Adrenal gland (tissue), 5 donors: ENCODE data around the gene RBBP5.

Experiments
- POLR2A ChIP-seq, 2 donors: fragments of 450-650 bp; IDR thresholded peaks; one replicate each; pipeline ENCODE4 v1.6.1; 2017; ENCODE audit warnings: antibody characterized with exemption in 2 of 2, mild to moderate bottlenecking in 2 of 2, moderate library complexity in 1 of 2
- TF ChIP-seq, protein P1 (sequence below), 6 experiments: fragments of 450-650 bp in 4 of 6; fragments of 200-600 bp in 2 of 6; sonication (generic) in 1 of 6; IDR thresholded peaks; 1 replicate in 5 of 6; 2 replicates in 1 of 6; pipeline versions ENCODE4 v1.5.1 to v1.8.0; 2016 to 2021; ENCODE audit warnings: antibody characterized with exemption in 6 of 6, mild to moderate bottlenecking in 2 of 6, moderate library complexity in 1 of 6
- donor health status: DM: no; HTN: no; CAD: no.

DNA sequence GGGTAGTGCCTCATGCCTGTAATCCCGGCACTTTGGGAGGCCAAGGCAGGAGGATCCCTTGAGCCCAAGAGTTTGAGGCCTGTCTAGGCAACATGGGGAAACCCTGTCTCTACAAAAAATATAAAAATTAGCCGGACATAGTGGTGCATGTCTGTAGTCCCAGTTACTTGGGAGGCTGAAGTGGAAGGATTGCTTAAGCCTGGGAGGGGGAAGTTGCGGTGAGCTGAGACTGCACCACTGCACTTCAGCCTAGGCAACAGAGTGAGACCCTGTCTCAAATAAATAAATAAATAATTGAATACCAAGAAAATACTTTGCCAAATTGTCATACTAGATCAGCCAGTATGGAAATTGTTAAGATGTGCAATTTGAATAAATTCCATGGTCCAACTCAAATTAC, 5.9 kb upstream of the RBBP5 start:
- TF ChIP-seq, protein P1, sequence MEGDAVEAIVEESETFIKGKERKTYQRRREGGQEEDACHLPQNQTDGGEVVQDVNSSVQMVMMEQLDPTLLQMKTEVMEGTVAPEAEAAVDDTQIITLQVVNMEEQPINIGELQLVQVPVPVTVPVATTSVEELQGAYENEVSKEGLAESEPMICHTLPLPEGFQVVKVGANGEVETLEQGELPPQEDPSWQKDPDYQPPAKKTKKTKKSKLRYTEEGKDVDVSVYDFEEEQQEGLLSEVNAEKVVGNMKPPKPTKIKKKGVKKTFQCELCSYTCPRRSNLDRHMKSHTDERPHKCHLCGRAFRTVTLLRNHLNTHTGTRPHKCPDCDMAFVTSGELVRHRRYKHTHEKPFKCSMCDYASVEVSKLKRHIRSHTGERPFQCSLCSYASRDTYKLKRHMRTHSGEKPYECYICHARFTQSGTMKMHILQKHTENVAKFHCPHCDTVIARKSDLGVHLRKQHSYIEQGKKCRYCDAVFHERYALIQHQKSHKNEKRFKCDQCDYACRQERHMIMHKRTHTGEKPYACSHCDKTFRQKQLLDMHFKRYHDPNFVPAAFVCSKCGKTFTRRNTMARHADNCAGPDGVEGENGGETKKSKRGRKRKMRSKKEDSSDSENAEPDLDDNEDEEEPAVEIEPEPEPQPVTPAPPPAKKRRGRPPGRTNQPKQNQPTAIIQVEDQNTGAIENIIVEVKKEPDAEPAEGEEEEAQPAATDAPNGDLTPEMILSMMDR (IDR thresholded peaks at IDR 0.05), result no peak
- TF ChIP-seq POLR2A (IDR thresholded peaks at IDR 0.05), result no peak
